Activated B cell treated with CpG ODN at 0.5 μM for 24 hours (primary cell): ENCODE data around the gene OSTF1. TPM values are rescaled to one million over a fixed set of nuclear protein-coding genes. Genes with fewer than 3 reads are reported as not detected.

Experiments
- ATAC-seq: fragments of 200-7000 bp; cut with Tn5 transposase; one replicate; pipeline ENCODE4 v1.10.0; 2021; ENCODE audit warnings: low read depth, mild to moderate bottlenecking, moderate library complexity
- CTCF ChIA-PET: fragments of 350-600 bp; sonication (Branson Sonifier 250); formaldehyde crosslinking; loops from one replicate; lab custom pipeline; 2021; ENCODE audit warnings: antibody characterized with exemption; lab: Charles Lee
- POLR2A ChIA-PET: fragments of 350-600 bp; sonication (Branson Sonifier 250); formaldehyde crosslinking; loops from one replicate; lab custom pipeline; 2021; ENCODE audit warnings: antibody characterized with exemption; lab: Charles Lee
- DNase-seq: peaks from one replicate; pipeline ENCODE4 v3.0.0; 2022
- H3K27ac Mint-ChIP-seq: one replicate; pipeline ENCODE4 v1.8.0; 2020; ENCODE audit warnings: mixed read lengths
- H3K27me3 Mint-ChIP-seq: one replicate; pipeline ENCODE4 v1.8.0; 2021; ENCODE audit warnings: mixed read lengths
- H3K36me3 Mint-ChIP-seq: one replicate; pipeline ENCODE4 v1.8.0; 2021; ENCODE audit warnings: low read depth, mixed read lengths
- H3K4me1 Mint-ChIP-seq: one replicate; pipeline ENCODE4 v1.8.0; 2021; ENCODE audit warnings: mixed read lengths
- H3K4me3 Mint-ChIP-seq: one replicate; pipeline ENCODE4 v1.8.0; 2020; ENCODE audit warnings: mild to moderate bottlenecking, mixed read lengths
- H3K9me3 Mint-ChIP-seq: one replicate; pipeline ENCODE4 v1.8.0; 2020; ENCODE audit warnings: mixed read lengths
- CTCF ChIP-seq: fragments of 200-600 bp; IDR thresholded peaks from one replicate; pipeline ENCODE4 v1.8.0; 2022; ENCODE audit warnings: antibody characterized with exemption, mild to moderate bottlenecking
- intact Hi-C: fragments of 100-400 bp; cut with micrococcal nuclease; formaldehyde crosslinking; loops from one replicate; pipeline ENCODE4 v1.15.1; 2024
- total RNA-seq: library from RNA; stranded (reverse); gene quantifications from 2 replicates; pipeline ENCODE4 v1.2.3, GENCODE V29; 2022

OSTF1 gene
- total RNA-seq, 1 donor from 2014 or later: 59.7 TPM

GRCh38 chr9:75120686-75121085 lies 32.4 kb downstream of the OSTF1 start:
- ATAC-seq (no peak), DNase-seq (no peak)
- Mint-ChIP-seq H3K9me3 (no peaks in the 10 kb centered on the region), H3K4me3 (no peak overlapping the region), H3K27ac (no peak overlapping the region), H3K4me1 (peaks cover 30% of the 10 kb centered on the region), H3K27me3 (no peaks in the 10 kb centered on the region), H3K36me3 (peaks cover 62% of the 10 kb centered on the region)
- ChIA-PET POLR2A (no interaction called here), CTCF (no interaction called here)
- no peak for TF ChIP-seq CTCF
- intact Hi-C loops: no loop called here

- Mint-ChIP-seq H3K27ac (no peak overlapping the region), H3K9me3 (no peaks in the 10 kb centered on the region), H3K4me1 (peaks cover 24% of the 10 kb centered on the region), H3K36me3 (peaks cover 61% of the 10 kb centered on the region), H3K4me3 (no peak overlapping the region), H3K27me3 (no peaks in the 10 kb centered on the region)
- DNase-seq (no peak), ATAC-seq (no peak)
- TF ChIP-seq CTCF: no peak
- CTCF ChIA-PET: no interaction called here
- intact Hi-C loops: no loop called here
- POLR2A ChIA-PET: no interaction called here
These were observed 33.7 kb downstream of the OSTF1 start for GRCh38 chr9:75121914-75122558.

- intact Hi-C loops: no loop called here
- H3K4me1 Mint-ChIP-seq: peaks cover 14% of the 10 kb centered on the region
- CTCF ChIA-PET: no interaction called here
These were observed 35.4 kb downstream of the OSTF1 start for GRCh38 chr9:75123696-75124095.

GRCh38 chr9:75128535-75128934 lies 40.2 kb downstream of the OSTF1 start:
- H3K4me1 Mint-ChIP-seq: peaks cover 9% of the 10 kb centered on the region
- H3K9me3 Mint-ChIP-seq: no peaks in the 10 kb centered on the region
- POLR2A ChIA-PET: no interaction called here
- intact Hi-C loops: no loop called here
- no peak overlapping the region for H3K4me3 Mint-ChIP-seq
- DNase-seq (no peak), ATAC-seq (no peak)
- H3K36me3 Mint-ChIP-seq: peaks cover 65% of the 10 kb centered on the region
- H3K27ac Mint-ChIP-seq: no peak overlapping the region
- no peak for TF ChIP-seq CTCF
- CTCF ChIA-PET: no interaction called here
- no peaks in the 10 kb centered on the region for H3K27me3 Mint-ChIP-seq

More at GRCh38 chr9:75123696-75124095, 35.4 kb downstream of the OSTF1 start:
- Mint-ChIP-seq H3K36me3 (peaks cover 53% of the 10 kb centered on the region), H3K4me3 (no peak overlapping the region), H3K9me3 (no peaks in the 10 kb centered on the region), H3K27me3 (no peaks in the 10 kb centered on the region), H3K27ac (no peak overlapping the region)
- no peak for ATAC-seq
- TF ChIP-seq CTCF: no peak
- no peak for DNase-seq
- POLR2A ChIA-PET: interaction anchor here (1.6 kb wide), 1 partner anchor 34 kb away, joined by 3 read pairs; no protein-coding TSS in a partner anchor

GRCh38 chr9:75130172-75130571 lies 41.9 kb downstream of the OSTF1 start:
- ChIA-PET CTCF (no interaction called here), POLR2A (no interaction called here)
- Mint-ChIP-seq H3K4me1 (no peaks in the 10 kb centered on the region), H3K36me3 (peaks cover 69% of the 10 kb centered on the region), H3K27me3 (no peaks in the 10 kb centered on the region), H3K9me3 (no peaks in the 10 kb centered on the region), H3K27ac (no peak overlapping the region), H3K4me3 (no peak overlapping the region)
- DNase-seq (no peak), ATAC-seq (no peak)
- intact Hi-C loops: no loop called here
- TF ChIP-seq CTCF: no peak
